Hippocampal formation (tissue), 2 donors: ENCODE measurements around the gene MCTP2.

Experiments used
- DNase-seq, 2 donors: peaks; one replicate each; lab custom pipeline; 2025; lab: John Stamatoyannopoulos, UW

Gene MCTP2

GRCh38 chr15:94359716-94360115 lies 128.4 kb downstream of the MCTP2 start:
- no peak for DNase-seq

DNA sequence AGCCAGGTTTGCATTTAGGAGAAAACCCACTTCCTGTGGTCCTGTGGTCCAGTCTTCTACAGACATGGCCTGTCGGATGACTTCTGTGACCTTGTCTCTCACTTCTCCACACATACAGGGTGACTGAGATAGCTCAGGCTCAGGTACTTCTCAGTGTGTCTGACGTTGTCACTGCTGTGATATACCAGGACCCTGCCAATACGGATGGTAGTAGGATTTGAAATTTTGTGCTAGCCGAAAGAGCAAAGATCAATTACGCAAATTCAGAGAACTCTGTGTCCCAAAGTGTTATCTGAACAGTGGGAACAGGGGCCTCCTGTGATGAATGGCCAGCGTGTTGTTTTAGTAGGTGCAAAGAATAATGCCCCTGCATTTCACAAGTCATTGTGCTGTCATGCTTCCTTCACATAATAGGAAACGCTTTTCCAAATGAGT lies 128.9 kb downstream of the MCTP2 start:
- DNase-seq = no peak

- DNase-seq = no peak
These were observed 131.2 kb downstream of the MCTP2 start for GRCh38 chr15:94362385-94363092.

DNA sequence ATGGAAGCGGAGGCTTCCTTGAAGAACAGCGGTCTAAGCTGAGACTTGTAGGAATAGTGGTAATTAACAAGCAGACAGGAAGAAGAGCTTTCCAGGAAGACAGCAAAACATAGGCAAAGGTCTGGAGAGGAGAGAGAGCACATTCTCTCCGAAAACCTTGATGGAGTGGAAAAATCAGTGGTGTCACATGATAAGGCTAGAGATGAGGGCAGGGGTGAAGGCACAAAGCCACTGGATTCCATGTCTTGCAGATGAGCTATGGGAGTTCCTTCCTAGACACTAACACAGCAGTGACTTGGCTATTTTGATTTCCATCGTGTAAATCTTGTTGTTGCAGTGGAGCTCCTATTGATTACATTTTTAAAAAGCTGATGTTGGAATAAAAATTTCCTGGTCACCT lies 132.0 kb downstream of the MCTP2 start:
- no peak for DNase-seq

- DNase-seq = no peak
These were observed 135.4 kb downstream of the MCTP2 start for GRCh38 chr15:94366781-94367180.

GRCh38 chr15:94367726-94368535 lies 136.6 kb downstream of the MCTP2 start:
- DNase-seq = no peak

- DNase-seq = no peak
These were observed 139.0 kb downstream of the MCTP2 start for GRCh38 chr15:94370206-94370935.

DNA sequence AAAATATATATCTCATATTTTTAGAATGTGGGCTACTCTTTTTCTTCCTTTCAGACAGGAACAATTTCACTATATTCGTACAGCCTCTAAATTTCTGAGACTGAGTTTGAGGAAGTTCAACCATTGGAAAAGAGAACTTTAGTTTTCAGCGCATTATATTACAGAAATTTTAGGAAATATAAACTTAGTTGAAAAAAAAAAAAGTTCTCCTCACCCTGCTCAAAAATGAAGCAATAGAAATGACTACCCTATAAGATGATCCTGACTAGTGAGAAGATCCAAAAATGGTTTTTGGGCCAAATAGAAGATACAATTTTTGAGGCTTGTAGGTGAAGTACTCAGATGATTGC lies 139.6 kb downstream of the MCTP2 start:
- DNase-seq = no peak

DNA sequence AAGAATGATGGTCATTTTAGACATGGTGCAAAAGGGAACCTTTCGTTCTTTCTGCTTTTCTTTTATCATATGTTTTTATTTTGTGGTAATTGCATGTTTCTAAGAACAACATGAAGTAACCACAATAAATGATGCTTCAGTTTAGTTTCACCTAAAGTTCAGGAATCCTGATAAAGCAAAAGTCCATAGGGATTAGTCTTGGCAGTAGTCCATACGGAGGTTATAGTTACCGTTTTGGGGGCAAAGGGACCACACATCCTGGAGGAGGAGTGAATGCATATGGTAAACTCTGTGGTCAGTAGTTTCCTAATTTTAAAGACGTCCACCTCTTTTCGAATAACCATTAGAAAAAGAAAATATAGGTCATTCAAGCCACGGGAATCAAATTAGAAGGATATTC lies 141.5 kb downstream of the MCTP2 start:
- no peak for DNase-seq

GRCh38 chr15:94375997-94376396 lies 144.6 kb downstream of the MCTP2 start:
- DNase-seq = no peak

- DNase-seq = no peak
These were observed 148.6 kb downstream of the MCTP2 start for GRCh38 chr15:94379986-94380385.

DNA sequence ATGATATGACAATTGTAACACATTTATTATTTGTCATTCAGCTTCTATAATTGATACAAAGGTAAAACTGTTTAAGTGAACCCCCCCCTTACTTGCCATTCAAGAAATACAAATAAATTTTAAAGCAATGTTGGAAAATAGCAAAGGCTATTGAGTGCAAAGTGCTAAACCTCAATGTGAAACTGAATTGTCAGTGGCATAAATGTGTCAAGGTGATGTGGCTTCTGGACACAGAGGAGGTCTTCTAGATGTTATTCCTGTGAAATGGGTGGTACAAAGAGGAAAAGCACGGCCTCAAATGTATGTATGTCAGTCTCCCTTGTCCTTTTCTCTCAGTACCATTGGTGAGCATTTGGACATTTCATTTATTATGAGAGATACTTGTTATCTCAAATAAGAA lies 149.4 kb downstream of the MCTP2 start:
- no peak for DNase-seq

DNA sequence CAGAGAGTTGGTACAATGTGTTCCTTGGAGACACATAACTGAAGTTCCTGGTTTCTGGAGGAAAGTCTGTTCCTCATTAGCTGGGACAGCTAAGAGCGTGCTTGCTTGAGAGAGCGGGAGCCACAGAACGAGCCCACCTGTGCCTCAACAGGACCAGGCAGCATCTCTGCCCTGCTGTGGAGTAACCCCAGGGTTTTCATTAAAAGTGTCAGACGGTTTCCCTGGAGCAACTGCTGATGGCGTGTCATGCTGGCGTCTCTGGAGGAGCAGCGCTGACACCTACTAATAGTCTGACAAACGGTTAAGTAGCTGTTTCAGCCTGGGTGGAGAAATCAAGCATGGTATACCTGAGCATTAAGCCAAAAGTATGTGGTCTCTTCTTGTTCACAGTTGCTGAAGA lies 150.0 kb downstream of the MCTP2 start:
- no peak for DNase-seq

GRCh38 chr15:94383041-94383440 lies 151.7 kb downstream of the MCTP2 start:
- no peak for DNase-seq

DNA sequence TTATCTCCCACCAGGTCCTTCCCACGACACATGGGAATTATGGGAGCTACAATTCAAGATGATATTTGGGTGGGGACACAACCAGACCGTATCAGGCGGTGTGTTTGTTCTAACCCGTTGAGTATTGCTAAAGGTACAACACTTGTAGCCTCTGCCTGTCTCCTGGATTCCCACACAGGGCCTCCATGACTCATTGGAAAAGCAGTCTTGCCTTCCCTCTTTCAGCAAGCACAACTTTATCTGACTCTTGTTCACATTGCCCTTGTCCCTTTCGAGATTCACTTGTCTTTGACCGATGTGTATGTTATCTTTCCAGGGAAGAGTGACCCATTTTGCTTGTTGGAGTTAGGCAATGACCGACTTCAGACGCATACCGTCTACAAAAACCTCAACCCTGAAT lies 152.3 kb downstream of the MCTP2 start:
- no peak for DNase-seq

- no peak for DNase-seq
These were observed 154.1 kb downstream of the MCTP2 start for GRCh38 chr15:94385441-94385840.

- DNase-seq = no peak
These were observed 155.0 kb downstream of the MCTP2 start for GRCh38 chr15:94386351-94386750.

GRCh38 chr15:94387442-94387841 lies 156.1 kb downstream of the MCTP2 start:
- DNase-seq = no peak

DNA sequence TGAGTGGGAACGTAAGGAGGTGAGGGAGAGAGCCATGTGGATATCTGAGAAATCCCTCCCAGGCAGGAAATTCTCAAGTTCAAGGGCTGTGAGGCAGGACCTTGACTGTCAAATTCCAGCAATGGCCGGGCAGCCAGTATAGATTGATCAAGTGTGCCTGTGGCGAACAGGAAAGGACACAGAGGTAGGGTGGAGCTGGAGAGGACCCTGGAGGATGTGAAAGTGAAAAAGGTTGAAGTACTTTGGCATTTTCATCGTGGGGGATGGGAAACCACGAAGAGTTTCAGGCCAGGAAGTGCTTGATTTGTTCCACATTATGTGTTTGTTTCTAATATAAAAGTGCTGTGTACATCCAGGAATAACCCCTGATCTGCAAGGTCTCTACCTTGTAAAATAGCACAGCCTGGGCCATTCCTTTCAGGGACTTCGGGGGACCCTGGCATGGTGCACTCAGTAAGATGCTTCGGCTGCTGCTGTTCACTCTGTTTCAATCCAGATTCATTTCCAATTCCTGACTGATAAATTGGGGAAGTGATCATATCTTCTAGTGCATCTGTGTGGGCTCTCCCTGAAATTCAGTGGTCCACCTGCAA lies 156.6 kb downstream of the MCTP2 start:
- DNase-seq = no peak

DNA sequence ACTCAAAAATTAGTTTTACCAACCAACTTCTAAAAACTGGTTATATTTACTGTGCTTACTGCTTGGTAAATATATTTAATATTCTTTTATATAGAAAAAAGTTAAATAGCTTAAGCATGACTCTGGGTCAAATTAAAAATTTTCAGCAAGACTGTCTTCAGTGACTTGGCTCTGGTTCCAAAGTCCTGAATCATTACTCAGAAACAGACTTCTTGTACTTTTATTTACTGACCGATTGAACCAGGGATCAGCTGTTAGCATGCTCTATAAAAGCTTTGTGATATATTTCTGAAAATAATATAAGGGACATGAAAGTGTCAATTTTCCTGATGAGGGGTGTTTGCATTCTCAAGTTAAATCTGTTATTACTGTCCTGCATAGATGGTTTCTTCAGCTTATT lies 164.3 kb downstream of the MCTP2 start:
- DNase-seq = no peak

- DNase-seq = no peak
These were observed 166.0 kb downstream of the MCTP2 start for GRCh38 chr15:94397337-94397736.

DNA sequence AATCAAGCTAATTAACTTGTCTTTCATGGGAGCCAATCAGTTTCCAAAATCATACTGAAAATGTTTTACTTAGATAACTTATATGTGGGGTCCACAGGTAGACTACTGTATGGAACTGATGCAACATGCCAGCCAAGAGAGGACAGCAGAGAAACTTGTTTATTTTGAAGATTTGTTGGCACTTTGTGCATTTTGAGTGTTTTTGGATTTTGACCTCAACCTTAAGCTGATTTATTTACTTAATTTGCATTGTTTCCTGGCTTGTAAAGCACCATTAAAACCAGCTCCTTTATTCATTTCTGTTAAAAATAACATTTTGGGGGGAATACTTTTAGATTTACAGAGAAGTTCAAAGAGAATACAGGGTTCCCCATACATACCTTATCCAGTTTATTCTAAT lies 166.6 kb downstream of the MCTP2 start:
- DNase-seq = no peak
